HepG2 (cell line): ENCODE results near the gene TCAIM. TPM values are rescaled to one million over a fixed set of nuclear protein-coding genes. Genes with fewer than 3 reads are reported as not detected.
A peak's percentile ranks its signal among the peaks of the same experiment; 100 is the strongest.

Source experiments
- ELF1 ChIP-seq: sonication (generic); formaldehyde crosslinking; IDR thresholded peaks from 2 replicates; pipeline ENCODE4 v1.4.0; 2020; ENCODE audit warnings: missing genetic modification reagents
- HMG20A ChIP-seq: IDR thresholded peaks from 2 replicates; pipeline ENCODE4 v1.6.1; 2016; ENCODE audit warnings: borderline replicate concordance
- HNRNPH1 ChIP-seq: fragments of 200-400 bp; formaldehyde crosslinking; optimal IDR thresholded peaks from 2 replicates; pipeline ENCODE3; 2017; ENCODE audit warnings: mild to moderate bottlenecking, low read depth, low read length
- KLF6 ChIP-seq: IDR thresholded peaks from 2 replicates; pipeline ENCODE4 v1.8.0; 2016; ENCODE audit warnings: missing biosample characterization, missing genetic modification reagents
- KMT2B ChIP-seq: IDR thresholded peaks from 2 replicates; pipeline ENCODE4 v1.6.1; 2016; ENCODE audit warnings: missing genetic modification reagents, missing compliant biosample characterization
- NR2C2 ChIP-seq: sonication (generic); formaldehyde crosslinking; IDR thresholded peaks from 2 replicates; pipeline ENCODE4 v1.4.0; 2020; ENCODE audit warnings: missing genetic modification reagents, mild to moderate bottlenecking, moderate library complexity, borderline replicate concordance
- YEATS4 ChIP-seq: sonication (generic); formaldehyde crosslinking; IDR thresholded peaks from 2 replicates; pipeline ENCODE4 v1.4.0; 2020; ENCODE audit warnings: missing genetic modification reagents, borderline replicate concordance
- ZBTB38 ChIP-seq: sonication (generic); formaldehyde crosslinking; IDR thresholded peaks from 2 replicates; pipeline ENCODE4 v1.5.1; 2020; ENCODE audit warnings: mild to moderate bottlenecking, missing genetic modification reagents
- ZNF232 ChIP-seq: sonication (generic); formaldehyde crosslinking; IDR thresholded peaks from 2 replicates; pipeline ENCODE4 v1.4.0; 2020; ENCODE audit warnings: missing genetic modification reagents, borderline replicate concordance
- ZNF251 ChIP-seq: sonication (generic); formaldehyde crosslinking; IDR thresholded peaks from 2 replicates; pipeline ENCODE4 v1.9.0; 2021; ENCODE audit warnings: mild to moderate bottlenecking, missing genetic modification reagents
- polyA plus RNA-seq, 8 experiments: library from polyadenylated mRNA; depleted of rRNA in 3 of 8; stranded (reverse) in 7 of 8; unstranded in 1 of 8; fragments of >200 nt; fragmentation: Illumina TruSeq in 4 of 8; extraction: Trizol in 4 of 8; gene quantifications; 2 replicates each; pipeline versions ENCODE4 v1.2.1 to v1.2.3, GENCODE V29; 2011 to 2016; ENCODE audit warnings: low read depth in 4 of 8, missing spikeins in 1 of 8, mixed read lengths in 1 of 8; ENCODE audit not compliant: insufficient read depth in 1 of 8
- total RNA-seq, 5 experiments: library from RNA; depleted of rRNA; stranded (reverse); fragments of >200 nt; fragmentation: Illumina TruSeq; extraction: Trizol; gene quantifications; 2 replicates each; pipeline ENCODE4 v1.2.3, GENCODE V29; 2016; ENCODE audit warnings: low read depth in 1 of 5
- TF ChIP-seq, protein P1 (sequence below): sonication (generic); formaldehyde crosslinking; IDR thresholded peaks from 2 replicates; pipeline ENCODE4 v1.9.0; 2022; ENCODE audit warnings: low read depth, missing genetic modification reagents
- TF ChIP-seq, protein P2 (sequence below): IDR thresholded peaks from 2 replicates; pipeline ENCODE4 v1.6.1; 2018; ENCODE audit warnings: missing genetic modification reagents, mild to moderate bottlenecking, missing compliant biosample characterization
- TF ChIP-seq, protein P3 (sequence below): IDR thresholded peaks from 2 replicates; pipeline ENCODE4 v1.6.1; 2016; ENCODE audit warnings: low read depth, control low read depth
- TF ChIP-seq, protein P4 (sequence below): sonication (generic); formaldehyde crosslinking; IDR thresholded peaks from 2 replicates; pipeline ENCODE4 v1.5.0; 2020; ENCODE audit warnings: mild to moderate bottlenecking, missing genetic modification reagents
- TF ChIP-seq, protein P5 (sequence below): sonication (generic); formaldehyde crosslinking; IDR thresholded peaks from 2 replicates; pipeline ENCODE4 v1.5.0; 2020; ENCODE audit warnings: missing genetic modification reagents
- TF ChIP-seq, protein P6 (sequence below): IDR thresholded peaks from 2 replicates; pipeline ENCODE4 v1.6.1; 2016; ENCODE audit warnings: missing compliant biosample characterization, missing genetic modification reagents, borderline replicate concordance

The TCAIM gene
- total and polyA plus RNA-seq, 2 of the 13 experiments (the other 11 are each of a cell fraction or from before 2014, with no cell fraction given): 16.9 to 22.6 TPM

DNA sequence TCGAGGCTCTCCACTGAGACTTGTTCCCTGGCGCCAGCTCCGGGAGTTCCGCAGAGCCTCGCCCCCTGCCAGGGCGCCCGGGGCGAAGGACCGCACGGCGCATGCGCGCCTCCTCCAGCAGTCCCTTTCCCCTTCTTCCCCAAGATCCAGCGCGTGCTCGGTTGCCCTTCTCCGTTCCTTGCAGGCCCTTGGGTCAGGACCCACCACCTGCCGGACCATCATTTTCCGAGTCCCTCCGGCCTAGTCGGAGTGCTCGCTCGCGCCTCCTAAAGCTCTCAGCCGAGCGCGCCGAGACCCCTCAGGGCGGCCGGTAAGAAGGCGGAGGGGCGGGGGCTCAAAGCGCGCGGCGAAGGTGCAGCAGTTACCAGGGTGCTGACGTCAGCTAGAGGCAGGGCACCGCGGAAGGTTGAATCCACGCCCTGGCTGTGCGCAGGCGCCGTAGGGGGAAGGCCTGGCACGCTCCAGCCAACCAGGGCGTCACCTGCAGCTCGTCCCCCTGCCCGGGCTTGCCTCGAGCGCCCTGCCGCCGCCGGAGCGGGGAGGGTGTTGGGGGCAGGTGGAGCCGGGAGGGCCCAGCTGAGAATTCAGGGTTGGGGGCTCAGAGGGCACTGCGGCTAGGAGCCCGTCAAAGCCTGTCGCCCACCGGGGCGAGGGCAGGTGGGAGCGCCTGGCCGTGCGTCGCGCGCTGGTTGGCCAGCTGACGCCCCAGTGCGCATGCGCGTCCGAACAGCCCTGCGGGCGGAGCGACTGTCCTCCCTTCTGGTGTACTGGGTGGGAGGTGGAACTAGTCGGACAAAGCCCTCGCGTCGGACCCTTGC, at the start of gene TCAIM (continued):
- TF ChIP-seq, protein P1, sequence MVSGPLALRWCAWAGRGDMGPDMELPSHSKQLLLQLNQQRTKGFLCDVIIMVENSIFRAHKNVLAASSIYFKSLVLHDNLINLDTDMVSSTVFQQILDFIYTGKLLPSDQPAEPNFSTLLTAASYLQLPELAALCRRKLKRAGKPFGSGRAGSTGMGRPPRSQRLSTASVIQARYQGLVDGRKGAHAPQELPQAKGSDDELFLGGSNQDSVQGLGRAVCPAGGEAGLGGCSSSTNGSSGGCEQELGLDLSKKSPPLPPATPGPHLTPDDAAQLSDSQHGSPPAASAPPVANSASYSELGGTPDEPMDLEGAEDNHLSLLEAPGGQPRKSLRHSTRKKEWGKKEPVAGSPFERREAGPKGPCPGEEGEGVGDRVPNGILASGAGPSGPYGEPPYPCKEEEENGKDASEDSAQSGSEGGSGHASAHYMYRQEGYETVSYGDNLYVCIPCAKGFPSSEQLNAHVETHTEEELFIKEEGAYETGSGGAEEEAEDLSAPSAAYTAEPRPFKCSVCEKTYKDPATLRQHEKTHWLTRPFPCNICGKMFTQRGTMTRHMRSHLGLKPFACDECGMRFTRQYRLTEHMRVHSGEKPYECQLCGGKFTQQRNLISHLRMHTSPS (CRISPR knock-in tag): peak; percentile 86; the same call in 1 of the 2 replicates
- TF ChIP-seq, protein P2, sequence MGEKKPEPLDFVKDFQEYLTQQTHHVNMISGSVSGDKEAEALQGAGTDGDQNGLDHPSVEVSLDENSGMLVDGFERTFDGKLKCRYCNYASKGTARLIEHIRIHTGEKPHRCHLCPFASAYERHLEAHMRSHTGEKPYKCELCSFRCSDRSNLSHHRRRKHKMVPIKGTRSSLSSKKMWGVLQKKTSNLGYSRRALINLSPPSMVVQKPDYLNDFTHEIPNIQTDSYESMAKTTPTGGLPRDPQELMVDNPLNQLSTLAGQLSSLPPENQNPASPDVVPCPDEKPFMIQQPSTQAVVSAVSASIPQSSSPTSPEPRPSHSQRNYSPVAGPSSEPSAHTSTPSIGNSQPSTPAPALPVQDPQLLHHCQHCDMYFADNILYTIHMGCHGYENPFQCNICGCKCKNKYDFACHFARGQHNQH: peak; percentile 84; the same call in 1 of the 2 replicates
- TF ChIP-seq, protein P3, sequence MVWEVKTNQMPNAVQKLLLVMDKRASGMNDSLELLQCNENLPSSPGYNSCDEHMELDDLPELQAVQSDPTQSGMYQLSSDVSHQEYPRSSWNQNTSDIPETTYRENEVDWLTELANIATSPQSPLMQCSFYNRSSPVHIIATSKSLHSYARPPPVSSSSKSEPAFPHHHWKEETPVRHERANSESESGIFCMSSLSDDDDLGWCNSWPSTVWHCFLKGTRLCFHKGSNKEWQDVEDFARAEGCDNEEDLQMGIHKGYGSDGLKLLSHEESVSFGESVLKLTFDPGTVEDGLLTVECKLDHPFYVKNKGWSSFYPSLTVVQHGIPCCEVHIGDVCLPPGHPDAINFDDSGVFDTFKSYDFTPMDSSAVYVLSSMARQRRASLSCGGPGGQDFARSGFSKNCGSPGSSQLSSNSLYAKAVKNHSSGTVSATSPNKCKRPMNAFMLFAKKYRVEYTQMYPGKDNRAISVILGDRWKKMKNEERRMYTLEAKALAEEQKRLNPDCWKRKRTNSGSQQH (CRISPR knock-in tag): no peak
- TF ChIP-seq, protein P4, sequence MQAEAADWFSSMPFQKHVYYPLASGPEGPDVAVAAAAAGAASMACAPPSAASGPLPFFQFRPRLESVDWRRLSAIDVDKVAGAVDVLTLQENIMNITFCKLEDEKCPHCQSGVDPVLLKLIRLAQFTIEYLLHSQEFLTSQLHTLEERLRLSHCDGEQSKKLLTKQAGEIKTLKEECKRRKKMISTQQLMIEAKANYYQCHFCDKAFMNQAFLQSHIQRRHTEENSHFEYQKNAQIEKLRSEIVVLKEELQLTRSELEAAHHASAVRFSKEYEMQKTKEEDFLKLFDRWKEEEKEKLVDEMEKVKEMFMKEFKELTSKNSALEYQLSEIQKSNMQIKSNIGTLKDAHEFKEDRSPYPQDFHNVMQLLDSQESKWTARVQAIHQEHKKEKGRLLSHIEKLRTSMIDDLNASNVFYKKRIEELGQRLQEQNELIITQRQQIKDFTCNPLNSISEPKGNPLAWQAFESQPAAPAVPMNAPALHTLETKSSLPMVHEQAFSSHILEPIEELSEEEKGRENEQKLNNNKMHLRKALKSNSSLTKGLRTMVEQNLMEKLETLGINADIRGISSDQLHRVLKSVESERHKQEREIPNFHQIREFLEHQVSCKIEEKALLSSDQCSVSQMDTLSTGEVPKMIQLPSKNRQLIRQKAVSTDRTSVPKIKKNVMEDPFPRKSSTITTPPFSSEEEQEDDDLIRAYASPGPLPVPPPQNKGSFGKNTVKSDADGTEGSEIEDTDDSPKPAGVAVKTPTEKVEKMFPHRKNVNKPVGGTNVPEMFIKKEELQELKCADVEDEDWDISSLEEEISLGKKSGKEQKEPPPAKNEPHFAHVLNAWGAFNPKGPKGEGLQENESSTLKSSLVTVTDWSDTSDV (CRISPR knock-in tag): peak; percentile 99
- TF ChIP-seq KMT2B (CRISPR knock-in tag): peak; percentile 92
- 0 out of 2 replicates have a peak, but pooled peaks have one; percentile 20 for TF ChIP-seq HMG20A (CRISPR knock-in tag)
- TF ChIP-seq ZBTB38 (CRISPR knock-in tag): peak; percentile 97
- TF ChIP-seq ZNF251 (CRISPR knock-in tag): 0 out of 2 replicates have a peak, but pooled peaks have one; percentile 24
- TF ChIP-seq KLF6 (CRISPR knock-in tag): peak; percentile 98
- TF ChIP-seq NR2C2 (CRISPR knock-in tag): peak; percentile 71
- TF ChIP-seq, protein P5, sequence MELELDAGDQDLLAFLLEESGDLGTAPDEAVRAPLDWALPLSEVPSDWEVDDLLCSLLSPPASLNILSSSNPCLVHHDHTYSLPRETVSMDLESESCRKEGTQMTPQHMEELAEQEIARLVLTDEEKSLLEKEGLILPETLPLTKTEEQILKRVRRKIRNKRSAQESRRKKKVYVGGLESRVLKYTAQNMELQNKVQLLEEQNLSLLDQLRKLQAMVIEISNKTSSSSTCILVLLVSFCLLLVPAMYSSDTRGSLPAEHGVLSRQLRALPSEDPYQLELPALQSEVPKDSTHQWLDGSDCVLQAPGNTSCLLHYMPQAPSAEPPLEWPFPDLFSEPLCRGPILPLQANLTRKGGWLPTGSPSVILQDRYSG: peak; percentile 92
- peak; percentile 77 for TF ChIP-seq ELF1 (CRISPR knock-in tag)
- peak; percentile 89 for TF ChIP-seq YEATS4 (CRISPR knock-in tag)
- TF ChIP-seq, protein P6, sequence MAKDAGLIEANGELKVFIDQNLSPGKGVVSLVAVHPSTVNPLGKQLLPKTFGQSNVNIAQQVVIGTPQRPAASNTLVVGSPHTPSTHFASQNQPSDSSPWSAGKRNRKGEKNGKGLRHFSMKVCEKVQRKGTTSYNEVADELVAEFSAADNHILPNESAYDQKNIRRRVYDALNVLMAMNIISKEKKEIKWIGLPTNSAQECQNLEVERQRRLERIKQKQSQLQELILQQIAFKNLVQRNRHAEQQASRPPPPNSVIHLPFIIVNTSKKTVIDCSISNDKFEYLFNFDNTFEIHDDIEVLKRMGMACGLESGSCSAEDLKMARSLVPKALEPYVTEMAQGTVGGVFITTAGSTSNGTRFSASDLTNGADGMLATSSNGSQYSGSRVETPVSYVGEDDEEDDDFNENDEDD (CRISPR knock-in tag): peak; percentile 76; the same call in 1 of the 2 replicates
- TF ChIP-seq ZNF232 (CRISPR knock-in tag): no peak
- no peak for TF ChIP-seq HNRNPH1
